GM19467 (cell line): Measurements from ENCODE around the gene GYPE.
"Not testable (repeated sequence)": the region's sequence is repeated elsewhere in the genome, so short reads cannot be mapped to it uniquely, and the experiment has no call there.

Experiments used
- ATAC-seq: cut with Tn5 transposase; IDR thresholded peaks from one replicate; pipeline ENCODE4 v1.9.1; 2021; ENCODE audit warnings: mild to moderate bottlenecking, moderate library complexity; ENCODE audit not compliant: unreplicated experiment

Gene GYPE

GRCh38 chr4:143870523-143871268, 34.7 kb downstream of the GYPE start:
- ATAC-seq, result not testable (repeated sequence)

- not testable (repeated sequence) for ATAC-seq
Observed at GRCh38 chr4:143869925-143870324, 35.4 kb downstream of the GYPE start.

- not testable (repeated sequence) for ATAC-seq
Observed at GRCh38 chr4:143862716-143863115, 42.6 kb downstream of the GYPE start.

GRCh38 chr4:143858456-143858855, 46.9 kb downstream of the GYPE start:
- ATAC-seq, result no peak

- not testable (repeated sequence) for ATAC-seq
Observed at GRCh38 chr4:143857391-143858336, 47.7 kb downstream of the GYPE start.

- not testable (repeated sequence) for ATAC-seq
Observed at GRCh38 chr4:143856017-143856557, 49.3 kb downstream of the GYPE start.

GRCh38 chr4:143854645-143855044, 50.7 kb downstream of the GYPE start:
- not testable (repeated sequence) for ATAC-seq

- ATAC-seq, result not testable (repeated sequence)
Observed at GRCh38 chr4:143849296-143849695, 56.1 kb downstream of the GYPE start.

GRCh38 chr4:143843506-143843832, 61.9 kb downstream of the GYPE start:
- ATAC-seq, result not testable (repeated sequence)

- not testable (repeated sequence) for ATAC-seq
Observed at GRCh38 chr4:143842624-143843505, 62.5 kb downstream of the GYPE start.

GRCh38 chr4:143839413-143839812, 65.9 kb downstream of the GYPE start:
- not testable (repeated sequence) for ATAC-seq

GRCh38 chr4:143834196-143834595, 71.2 kb downstream of the GYPE start:
- ATAC-seq, result not testable (repeated sequence)

GRCh38 chr4:143833676-143834075, 71.7 kb downstream of the GYPE start:
- ATAC-seq, result not testable (repeated sequence)

- not testable (repeated sequence) for ATAC-seq
Observed at GRCh38 chr4:143830576-143830975, 74.8 kb downstream of the GYPE start.

- ATAC-seq, result not testable (repeated sequence)
Observed at GRCh38 chr4:143829239-143829620, 76.1 kb downstream of the GYPE start.
